Lung (tissue), 12 donors: ENCODE measurements around the gene RPL5. TPM values are rescaled to one million over a fixed set of nuclear protein-coding genes. Genes with fewer than 3 reads are reported as not detected.

Experiments used
- ATAC-seq: fragments of 200-7000 bp; cut with Tn5 transposase; one replicate; pipeline ENCODE4 v1.9.1; 2020; ENCODE audit warnings: moderate number of reproducible peaks; ENCODE audit not compliant: insufficient read depth, low FRiP score
- DNase-seq, 3 donors: peaks; one replicate each; pipeline ENCODE4 v3.0.0-alpha.2; 2013 to 2017
- H3K27ac ChIP-seq, 2 donors: one replicate each; pipeline ENCODE4 v1.5.1; 2013; ENCODE audit warnings: mild to moderate bottlenecking in 2 of 2, moderate library complexity in 2 of 2, control low read depth in 1 of 2, inconsistent platforms in 1 of 2, low read depth in 1 of 2, low read length in 1 of 2
- H3K27me3 ChIP-seq, 3 donors: one replicate each; pipeline ENCODE4 v1.5.1; 2013; ENCODE audit warnings: low read length in 2 of 3; ENCODE audit not compliant: control insufficient read depth in 3 of 3, insufficient read depth in 3 of 3
- H3K36me3 ChIP-seq, 4 donors: one replicate each; pipeline ENCODE4 v1.5.1; 2013; ENCODE audit warnings: low read length in 4 of 4, mild to moderate bottlenecking in 1 of 4, moderate library complexity in 1 of 4; ENCODE audit not compliant: control insufficient read depth in 4 of 4, insufficient read depth in 4 of 4
- H3K4me1 ChIP-seq, 5 donors: one replicate each; pipeline ENCODE4 v1.5.1; 2013; ENCODE audit warnings: low read length in 5 of 5, mild to moderate bottlenecking in 2 of 5, moderate library complexity in 1 of 5; ENCODE audit not compliant: control insufficient read depth in 5 of 5, insufficient read depth in 5 of 5
- H3K4me3 ChIP-seq: one replicate; pipeline ENCODE4 v1.5.1; 2013; ENCODE audit warnings: mild to moderate bottlenecking, control low read depth, moderate library complexity
- H3K9ac ChIP-seq, 2 donors: one replicate each; pipeline ENCODE4 v1.5.1; 2013; ENCODE audit warnings: low read length in 2 of 2, control low read depth in 1 of 2; ENCODE audit not compliant: insufficient read depth in 1 of 2
- H3K9me3 ChIP-seq, 4 donors: one replicate each; pipeline ENCODE4 v1.5.1; 2013; ENCODE audit warnings: low read length in 3 of 4, mild to moderate bottlenecking in 1 of 4, moderate library complexity in 1 of 4; ENCODE audit not compliant: control insufficient read depth in 4 of 4, insufficient read depth in 3 of 4
- WGBS, 2 donors: extraction: QIAGEN DNeasy Blood & Tissue Kit; methylation state at CpG; one replicate each; pipeline ENCODE4 v1.1.7; 2013; 5-methylcytosine and 5-hydroxymethylcytosine counted together
- polyA plus RNA-seq, 2 donors: library from polyadenylated mRNA; stranded (reverse); fragments of 200-250 nt; gene quantifications; one replicate each; pipeline ENCODE4 v1.2.1, GENCODE V29; 2013
- total RNA-seq, 2 donors: library from RNA; depleted of rRNA in 1 of 2; stranded (reverse); fragments of >200 nt in 1 of 2; gene quantifications; one replicate each; pipeline ENCODE4 v1.2.1, GENCODE V29; 2014 to 2021
- TF ChIP-seq, protein P1 (sequence below): IDR thresholded peaks from 2 replicates; pipeline ENCODE4 v1.5.1; 2012; ENCODE audit warnings: mild to moderate bottlenecking; ENCODE audit errors: control extremely low read depth, extremely low read depth
- donor health status: control.
- donor health status: control.
- donor health status: Bipolar disorder and iron deficiency.
- donor health status: healthy.
- donor health status: DM: yes; HTN: yes; CAD: no.

Gene RPL5
- total and polyA plus RNA-seq, 4 donors = 669 to 2,312 (median 1,354) TPM

DNA sequence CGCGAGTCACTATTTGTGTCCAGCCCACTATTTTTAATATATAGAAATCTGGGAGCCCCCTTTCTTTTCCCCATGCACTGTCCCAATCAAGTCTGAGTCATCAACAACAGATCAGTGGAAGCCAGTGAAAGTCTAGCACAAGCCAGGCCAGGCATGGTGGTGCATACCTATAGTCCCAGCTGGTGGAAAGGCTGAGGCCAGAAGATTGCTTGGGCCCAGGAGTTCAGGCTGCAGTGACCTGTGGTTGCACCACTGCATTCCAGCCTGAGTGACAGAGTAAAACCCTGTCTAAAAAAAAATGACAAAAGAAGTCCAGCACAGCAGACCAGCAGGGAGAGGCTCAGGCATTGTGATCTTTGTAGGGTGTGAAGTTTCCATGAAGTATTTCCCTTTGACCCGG, 9.0 kb upstream of the RPL5 start:
- no peak for DNase-seq
- H3K27ac ChIP-seq = no peak overlapping the region
- H3K4me1 ChIP-seq = no peaks in the 10 kb centered on the region
- H3K9me3 ChIP-seq = no peaks in the 10 kb centered on the region
- H3K27me3 ChIP-seq = no peaks in the 10 kb centered on the region
- TF ChIP-seq, protein P1, sequence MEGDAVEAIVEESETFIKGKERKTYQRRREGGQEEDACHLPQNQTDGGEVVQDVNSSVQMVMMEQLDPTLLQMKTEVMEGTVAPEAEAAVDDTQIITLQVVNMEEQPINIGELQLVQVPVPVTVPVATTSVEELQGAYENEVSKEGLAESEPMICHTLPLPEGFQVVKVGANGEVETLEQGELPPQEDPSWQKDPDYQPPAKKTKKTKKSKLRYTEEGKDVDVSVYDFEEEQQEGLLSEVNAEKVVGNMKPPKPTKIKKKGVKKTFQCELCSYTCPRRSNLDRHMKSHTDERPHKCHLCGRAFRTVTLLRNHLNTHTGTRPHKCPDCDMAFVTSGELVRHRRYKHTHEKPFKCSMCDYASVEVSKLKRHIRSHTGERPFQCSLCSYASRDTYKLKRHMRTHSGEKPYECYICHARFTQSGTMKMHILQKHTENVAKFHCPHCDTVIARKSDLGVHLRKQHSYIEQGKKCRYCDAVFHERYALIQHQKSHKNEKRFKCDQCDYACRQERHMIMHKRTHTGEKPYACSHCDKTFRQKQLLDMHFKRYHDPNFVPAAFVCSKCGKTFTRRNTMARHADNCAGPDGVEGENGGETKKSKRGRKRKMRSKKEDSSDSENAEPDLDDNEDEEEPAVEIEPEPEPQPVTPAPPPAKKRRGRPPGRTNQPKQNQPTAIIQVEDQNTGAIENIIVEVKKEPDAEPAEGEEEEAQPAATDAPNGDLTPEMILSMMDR = no peak
- no peak overlapping the region for H3K9ac ChIP-seq
- 64 to 77% methylated on average over 3 of the region's 3 CpGs for WGBS, 2 donors
- H3K4me3 ChIP-seq = no peak overlapping the region
- ATAC-seq = peak; percentile 31
- H3K36me3 ChIP-seq = no peaks in the 10 kb centered on the region

DNA sequence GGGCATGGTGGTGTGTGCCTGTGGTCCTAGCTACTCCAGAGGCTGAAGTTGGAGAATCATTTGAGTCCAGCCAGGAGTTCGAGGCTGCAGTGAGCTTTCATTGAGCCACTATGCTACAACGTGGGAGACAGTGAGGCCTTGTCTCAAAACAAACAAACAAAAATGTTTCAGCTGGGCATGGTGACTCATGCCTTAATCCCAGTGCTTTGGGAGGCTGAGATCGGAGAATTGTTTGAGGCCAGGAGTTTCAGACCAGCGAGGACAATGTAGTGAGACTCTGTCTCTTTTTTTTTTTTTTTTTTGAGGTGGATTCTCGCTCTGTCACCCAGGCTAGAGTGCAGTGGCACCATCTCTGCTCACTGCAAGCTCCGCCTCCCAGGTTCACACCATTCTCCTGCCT, 5.0 kb upstream of the RPL5 start:
- no peaks in the 10 kb centered on the region for H3K36me3 ChIP-seq
- no peak for DNase-seq
- H3K27me3 ChIP-seq = no peaks in the 10 kb centered on the region
- H3K9me3 ChIP-seq = no peaks in the 10 kb centered on the region
- TF ChIP-seq, protein P1 = no peak
- no peak overlapping the region for H3K27ac ChIP-seq
- no peak for ATAC-seq
- H3K4me1 ChIP-seq = peaks cover 0 to 2% (median 0%) of the 10 kb centered on the region in 5 donors
- no peak overlapping the region for H3K9ac ChIP-seq
- H3K4me3 ChIP-seq = no peak overlapping the region
- 81 to 93% methylated on average over 6 of the region's 6 CpGs for WGBS, 2 donors

DNA sequence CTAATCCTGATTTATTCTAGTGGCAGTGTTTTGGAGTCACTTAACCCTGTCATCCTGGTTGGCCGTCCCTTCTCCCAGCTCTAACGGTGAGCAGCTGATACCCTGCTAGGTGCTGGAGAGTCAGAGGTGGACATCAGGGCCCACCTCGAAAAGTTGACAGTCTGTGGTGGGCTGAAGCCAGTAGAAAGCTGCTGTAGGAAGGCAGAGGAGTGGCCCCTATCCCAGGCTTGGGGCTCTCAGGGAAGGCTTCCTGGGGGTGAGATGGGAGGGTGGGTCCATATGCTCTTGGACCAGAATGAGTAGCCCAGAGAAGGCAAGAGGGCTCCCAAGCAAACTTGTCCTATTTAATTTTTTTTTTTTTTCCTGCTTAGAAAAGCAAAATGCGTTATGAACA, 475 bp upstream of the RPL5 start:
- peaks cover 9 to 26% (median 16%) of the 10 kb centered on the region in 4 donors for H3K36me3 ChIP-seq
- H3K9ac ChIP-seq = peak overlapping the region in 1 of 2 donors; percentile 6
- TF ChIP-seq, protein P1 = no peak
- ATAC-seq = no peak
- no peaks in the 10 kb centered on the region for H3K9me3 ChIP-seq
- H3K4me3 ChIP-seq = no peak overlapping the region
- H3K27me3 ChIP-seq = no peaks in the 10 kb centered on the region
- H3K4me1 ChIP-seq = peaks cover 2 to 23% (median 8%) of the 10 kb centered on the region in 5 donors
- DNase-seq = no peak
- 60 to 64% methylated on average over 4 of the region's 4 CpGs for WGBS, 2 donors
- H3K27ac ChIP-seq = no peak overlapping the region

DNA sequence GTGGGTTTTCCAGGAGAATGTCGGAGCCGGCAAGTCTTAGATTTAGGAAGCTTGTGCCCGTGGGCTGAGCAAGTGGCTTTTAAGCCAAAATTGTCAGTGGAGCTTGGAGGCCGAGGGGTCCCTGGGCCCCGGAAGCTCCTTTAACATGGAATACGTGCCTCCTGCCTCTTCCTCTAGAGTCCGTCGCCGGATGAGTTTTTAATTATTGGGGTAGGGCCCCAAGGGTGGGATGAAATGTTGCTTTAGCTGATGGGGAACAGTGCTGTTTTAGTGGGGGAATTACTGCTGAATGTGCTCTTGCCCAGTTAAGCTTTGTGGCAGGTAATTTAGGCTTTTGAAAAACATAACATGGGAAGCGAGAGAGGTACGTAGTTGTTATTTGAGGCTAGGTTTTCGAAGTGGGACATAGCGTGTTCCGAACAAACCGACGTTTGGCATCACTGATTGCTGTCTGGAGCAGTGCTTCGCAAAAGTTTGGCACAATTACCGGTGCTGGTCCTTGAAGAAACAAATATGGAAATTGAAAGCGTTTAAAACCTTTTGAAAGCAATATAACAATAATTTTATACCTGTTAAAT, 786 bp downstream of the RPL5 start:
- H3K4me3 ChIP-seq = peak overlapping the region; percentile 71
- H3K27ac ChIP-seq = peak overlapping the region; percentile 80 to 90
- H3K9ac ChIP-seq = peak overlapping the region; percentile 91 to 100
- TF ChIP-seq, protein P1 = no peak
- DNase-seq (peak in 2 of 3 donors; percentile 36 to 44), ATAC-seq (no peak)
- H3K27me3 ChIP-seq = no peaks in the 10 kb centered on the region
- H3K36me3 ChIP-seq = peaks cover 12 to 32% (median 24%) of the 10 kb centered on the region in 4 donors
- H3K9me3 ChIP-seq = no peaks in the 10 kb centered on the region
- H3K4me1 ChIP-seq = peaks cover 2 to 23% (median 8%) of the 10 kb centered on the region in 5 donors
- WGBS, 2 donors = 0 to 1% methylated on average over 19 of the region's 19 CpGs
